ENCODE results near the gene ADM2.

- TF ChIP-seq POLR2AphosphoS5 (IDR thresholded peaks at IDR 0.05; ENCODE audit: low read depth, low read length) (no peak), JUND (IDR thresholded peaks at IDR 0.05) (no peak), CTCF (IDR thresholded peaks at IDR 0.05) (no peak), USF2 (IDR thresholded peaks at IDR 0.05; ENCODE audit: borderline replicate concordance, low read depth, low read length) (no peak), MAX (IDR thresholded peaks at IDR 0.05; ENCODE audit: low read depth) (no peak), REST (IDR thresholded peaks at IDR 0.05; ENCODE audit: low read depth, low read length) (no peak), RAD21 (IDR thresholded peaks at IDR 0.05; ENCODE audit: low read length) (no peak), FOXM1 (IDR thresholded peaks at IDR 0.05; ENCODE audit: low read depth) (no peak), NFIC (IDR thresholded peaks at IDR 0.05; ENCODE audit: borderline replicate concordance) (no peak)
These were observed 18.0 kb upstream of the ADM2 start for GRCh38 chr22:50463188-50463900.

Data from SK-N-SH (cell line).